GM12892 (cell line): ENCODE data around the gene RFTN1.

ENCODE experiments used
- POLR2A ChIP-seq: IDR thresholded peaks from 2 replicates; pipeline ENCODE4 v1.6.1; 2011; ENCODE audit warnings: low read depth, low read length, control low read depth
- POLR2AphosphoS5 ChIP-seq: IDR thresholded peaks from 2 replicates; pipeline ENCODE4 v1.6.1; 2011; ENCODE audit warnings: low read depth, low read length, control low read depth
- TAF1 ChIP-seq: IDR thresholded peaks from 2 replicates; pipeline ENCODE4 v1.6.1; 2011; ENCODE audit warnings: low read depth, mild to moderate bottlenecking, control low read depth, low read length, borderline replicate concordance

DNA sequence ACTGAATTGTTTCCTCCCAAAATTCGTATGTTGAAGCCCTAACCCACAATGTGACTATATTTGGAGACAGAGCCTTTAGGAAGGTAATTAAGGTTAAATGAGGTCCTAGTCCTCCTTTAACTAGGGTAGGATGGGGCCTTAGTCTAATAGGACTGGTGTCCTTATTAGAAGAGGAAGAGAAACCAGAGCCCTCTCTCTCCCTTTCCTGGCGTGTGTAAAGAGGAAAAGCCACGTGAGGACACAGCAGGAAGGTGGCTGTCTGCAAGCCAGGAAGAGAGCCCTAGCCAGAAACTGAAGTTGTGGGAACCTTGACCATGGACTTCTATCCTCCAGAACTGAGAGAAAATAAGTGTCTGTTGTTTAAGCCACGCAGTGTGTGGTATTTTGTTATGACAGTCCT lies 154.2 kb downstream of the RFTN1 start:
- TF ChIP-seq POLR2AphosphoS5: no peak
- TF ChIP-seq POLR2A: no peak
- no peak for TF ChIP-seq TAF1
